ENCODE measurements around the gene MCRIP1.

The MCRIP1 gene

GRCh38 chr17:81807210-81807719 is 25.8 kb downstream of the MCRIP1 start:
- FAIRE-seq (no peak), DNase-seq (ENCODE audit: extremely low spot score, insufficient read length, low read depth) (no peak)

- DNase-seq (ENCODE audit: extremely low spot score, insufficient read length, low read depth) (no peak), FAIRE-seq (no peak)
Observed at GRCh38 chr17:81806461-81807209, 26.5 kb downstream of the MCRIP1 start.

- DNase-seq (ENCODE audit: extremely low spot score, insufficient read length, low read depth), result no peak
- FAIRE-seq, result no peak
Observed at GRCh38 chr17:81805707-81806460, 27.2 kb downstream of the MCRIP1 start.

GRCh38 chr17:81804559-81805399 is 28.3 kb downstream of the MCRIP1 start:
- FAIRE-seq (no peak), DNase-seq (ENCODE audit: extremely low spot score, insufficient read length, low read depth) (no peak)

GRCh38 chr17:81803728-81804558 is 29.1 kb downstream of the MCRIP1 start, which contains the start of gene GCGR:
TSS of gene GCGR (plus strand) at chr17:81804150. CDS start at chr17:81809019, 4,869 bp downstream.
- FAIRE-seq, result no peak

GRCh38 chr17:81802856-81803643 is 30.0 kb downstream of the MCRIP1 start:
- FAIRE-seq, result no peak
- no peak for DNase-seq (ENCODE audit: extremely low spot score, insufficient read length, low read depth)

More at GRCh38 chr17:81803728-81804558, 29.1 kb downstream of the MCRIP1 start, which contains the start of gene GCGR:
- DNase-seq (ENCODE audit: extremely low spot score, insufficient read length, low read depth), result no peak

GRCh38 chr17:81802048-81802758 is 30.9 kb downstream of the MCRIP1 start:
- DNase-seq (ENCODE audit: extremely low spot score, insufficient read length, low read depth), result no peak
- FAIRE-seq, result no peak

GRCh38 chr17:81801327-81801726 is 31.8 kb downstream of the MCRIP1 start:
- FAIRE-seq, result no peak
- no peak for DNase-seq (ENCODE audit: extremely low spot score, insufficient read length, low read depth)

GRCh38 chr17:81794509-81794908 is 38.6 kb downstream of the MCRIP1 start:
- FAIRE-seq (no peak), DNase-seq (ENCODE audit: extremely low spot score, insufficient read length, low read depth) (no peak)

GRCh38 chr17:81794074-81794476 is 39.0 kb downstream of the MCRIP1 start:
- FAIRE-seq (no peak), DNase-seq (ENCODE audit: extremely low spot score, insufficient read length, low read depth) (no peak)

- FAIRE-seq, result no peak
- DNase-seq (ENCODE audit: extremely low spot score, insufficient read length, low read depth), result no peak
Observed at GRCh38 chr17:81792675-81793615, 40.1 kb downstream of the MCRIP1 start.
